HCT116 (cell line): ENCODE data around the gene ADARB2.

Source experiments
- CEBPB ChIP-seq: IDR thresholded peaks from 2 replicates; pipeline ENCODE4 v1.6.1; 2012; ENCODE audit warnings: low read depth
- EZH2 ChIP-seq: fragments of 200-600 bp; sonication (generic); IDR thresholded peaks from 2 replicates; pipeline ENCODE4 v1.6.1; 2017; ENCODE audit warnings: antibody characterized with exemption, mixed run types
- EZH2phosphoT487 ChIP-seq: fragments of 200-600 bp; IDR thresholded peaks from 2 replicates; pipeline ENCODE4 v1.6.1; 2018; ENCODE audit warnings: antibody characterized with exemption, borderline replicate concordance
- FOSL1 ChIP-seq: IDR thresholded peaks from 2 replicates; pipeline ENCODE4 v1.6.1; 2012; ENCODE audit warnings: low read depth
- POLR2A ChIP-seq: IDR thresholded peaks from 2 replicates; pipeline ENCODE4 v1.7.0; 2011; ENCODE audit warnings: borderline replicate concordance; ENCODE audit not compliant: insufficient read depth, insufficient read length; ENCODE audit errors: extremely low read depth
- POLR2AphosphoS5 ChIP-seq: IDR thresholded peaks from 2 replicates; pipeline ENCODE4 v1.6.1; 2011; ENCODE audit warnings: mild to moderate bottlenecking, low read depth, low read length, moderate library complexity
- TCF7L2 ChIP-seq: IDR thresholded peaks from 2 replicates; pipeline ENCODE4 v1.7.0; 2011; ENCODE audit warnings: borderline replicate concordance, inconsistent platforms; ENCODE audit not compliant: insufficient read depth, insufficient read length; ENCODE audit errors: extremely low read depth
- YY1 ChIP-seq: IDR thresholded peaks from 2 replicates; pipeline ENCODE4 v1.6.1; 2011; ENCODE audit warnings: low read length, low read depth, moderate library complexity, mild to moderate bottlenecking; ENCODE audit not compliant: insufficient replicate concordance; ENCODE audit errors: extremely low read depth
- ZBTB33 ChIP-seq: IDR thresholded peaks from 2 replicates; pipeline ENCODE4 v1.6.1; 2011; ENCODE audit warnings: mild to moderate bottlenecking, low read length, moderate library complexity; ENCODE audit not compliant: insufficient replicate concordance; ENCODE audit errors: extremely low read depth
- ZFX ChIP-seq: fragments of 450-650 bp; IDR thresholded peaks from 2 replicates; pipeline ENCODE4 v1.6.1; 2017
- TF ChIP-seq, protein P1 (sequence below), 3 experiments: fragments of 200-600 bp in 1 of 3; sonication (generic) in 1 of 3; IDR thresholded peaks in 2 of 3; conservative IDR thresholded peaks in 1 of 3; 2 replicates each; pipeline ENCODE4 v1.5.1; 2012 to 2017; ENCODE audit warnings: low read depth in 2 of 3, low read length in 2 of 3, antibody characterized with exemption in 1 of 3, borderline replicate concordance in 1 of 3, control low read depth in 1 of 3, mild to moderate bottlenecking in 1 of 3, mixed read lengths in 1 of 3, mixed run types in 1 of 3, moderate library complexity in 1 of 3; ENCODE audit not compliant: insufficient read depth in 1 of 3
- TF ChIP-seq, protein P2 (sequence below): IDR thresholded peaks from 2 replicates; pipeline ENCODE4 v1.6.1; 2012; ENCODE audit warnings: low read depth

- TF ChIP-seq EZH2: no peak
- TF ChIP-seq, protein P1, sequence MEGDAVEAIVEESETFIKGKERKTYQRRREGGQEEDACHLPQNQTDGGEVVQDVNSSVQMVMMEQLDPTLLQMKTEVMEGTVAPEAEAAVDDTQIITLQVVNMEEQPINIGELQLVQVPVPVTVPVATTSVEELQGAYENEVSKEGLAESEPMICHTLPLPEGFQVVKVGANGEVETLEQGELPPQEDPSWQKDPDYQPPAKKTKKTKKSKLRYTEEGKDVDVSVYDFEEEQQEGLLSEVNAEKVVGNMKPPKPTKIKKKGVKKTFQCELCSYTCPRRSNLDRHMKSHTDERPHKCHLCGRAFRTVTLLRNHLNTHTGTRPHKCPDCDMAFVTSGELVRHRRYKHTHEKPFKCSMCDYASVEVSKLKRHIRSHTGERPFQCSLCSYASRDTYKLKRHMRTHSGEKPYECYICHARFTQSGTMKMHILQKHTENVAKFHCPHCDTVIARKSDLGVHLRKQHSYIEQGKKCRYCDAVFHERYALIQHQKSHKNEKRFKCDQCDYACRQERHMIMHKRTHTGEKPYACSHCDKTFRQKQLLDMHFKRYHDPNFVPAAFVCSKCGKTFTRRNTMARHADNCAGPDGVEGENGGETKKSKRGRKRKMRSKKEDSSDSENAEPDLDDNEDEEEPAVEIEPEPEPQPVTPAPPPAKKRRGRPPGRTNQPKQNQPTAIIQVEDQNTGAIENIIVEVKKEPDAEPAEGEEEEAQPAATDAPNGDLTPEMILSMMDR (IDR thresholded peaks at IDR 0.05 in 2 of 3, conservative IDR thresholded peaks at IDR 0.05 in 1 of 3; ENCODE audit: borderline replicate concordance in 1 of 3, insufficient read depth in 1 of 3, low read depth in 2 of 3, low read length in 2 of 3): no peak
- no peak for TF ChIP-seq POLR2A
- no peak for TF ChIP-seq ZFX
- no peak for TF ChIP-seq YY1
- no peak for TF ChIP-seq CEBPB
- TF ChIP-seq POLR2AphosphoS5: no peak
- TF ChIP-seq ZBTB33: no peak
- no peak for TF ChIP-seq FOSL1
- TF ChIP-seq EZH2phosphoT487: no peak
- TF ChIP-seq, protein P2, sequence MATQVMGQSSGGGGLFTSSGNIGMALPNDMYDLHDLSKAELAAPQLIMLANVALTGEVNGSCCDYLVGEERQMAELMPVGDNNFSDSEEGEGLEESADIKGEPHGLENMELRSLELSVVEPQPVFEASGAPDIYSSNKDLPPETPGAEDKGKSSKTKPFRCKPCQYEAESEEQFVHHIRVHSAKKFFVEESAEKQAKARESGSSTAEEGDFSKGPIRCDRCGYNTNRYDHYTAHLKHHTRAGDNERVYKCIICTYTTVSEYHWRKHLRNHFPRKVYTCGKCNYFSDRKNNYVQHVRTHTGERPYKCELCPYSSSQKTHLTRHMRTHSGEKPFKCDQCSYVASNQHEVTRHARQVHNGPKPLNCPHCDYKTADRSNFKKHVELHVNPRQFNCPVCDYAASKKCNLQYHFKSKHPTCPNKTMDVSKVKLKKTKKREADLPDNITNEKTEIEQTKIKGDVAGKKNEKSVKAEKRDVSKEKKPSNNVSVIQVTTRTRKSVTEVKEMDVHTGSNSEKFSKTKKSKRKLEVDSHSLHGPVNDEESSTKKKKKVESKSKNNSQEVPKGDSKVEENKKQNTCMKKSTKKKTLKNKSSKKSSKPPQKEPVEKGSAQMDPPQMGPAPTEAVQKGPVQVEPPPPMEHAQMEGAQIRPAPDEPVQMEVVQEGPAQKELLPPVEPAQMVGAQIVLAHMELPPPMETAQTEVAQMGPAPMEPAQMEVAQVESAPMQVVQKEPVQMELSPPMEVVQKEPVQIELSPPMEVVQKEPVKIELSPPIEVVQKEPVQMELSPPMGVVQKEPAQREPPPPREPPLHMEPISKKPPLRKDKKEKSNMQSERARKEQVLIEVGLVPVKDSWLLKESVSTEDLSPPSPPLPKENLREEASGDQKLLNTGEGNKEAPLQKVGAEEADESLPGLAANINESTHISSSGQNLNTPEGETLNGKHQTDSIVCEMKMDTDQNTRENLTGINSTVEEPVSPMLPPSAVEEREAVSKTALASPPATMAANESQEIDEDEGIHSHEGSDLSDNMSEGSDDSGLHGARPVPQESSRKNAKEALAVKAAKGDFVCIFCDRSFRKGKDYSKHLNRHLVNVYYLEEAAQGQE: no peak
- TF ChIP-seq TCF7L2: no peak
These were observed 443.5 kb downstream of the ADARB2 start for GRCh38 chr10:1293636-1294435.
